HepG2 (cell line): Measurements from ENCODE around the gene LYZL2. TPM values are rescaled to one million over a fixed set of nuclear protein-coding genes. Genes with fewer than 3 reads are reported as not detected.
A peak's percentile ranks its signal among the peaks of the same experiment; 100 is the strongest.

Experiments
- CENPBD1 ChIP-seq: sonication (generic); formaldehyde crosslinking; IDR thresholded peaks from 2 replicates; pipeline ENCODE4 v1.8.0; 2022; ENCODE audit warnings: missing genetic modification reagents, low read depth, mild to moderate bottlenecking, borderline replicate concordance
- CREB1 ChIP-seq, 2 experiments: fragments of 450-650 bp in 1 of 2; IDR thresholded peaks; 2 replicates each; pipeline ENCODE4 v1.6.1; 2016 to 2017; ENCODE audit warnings: control low read depth in 1 of 2, mild to moderate bottlenecking in 1 of 2, missing compliant biosample characterization in 1 of 2, missing genetic modification characterization in 1 of 2
- GABPA ChIP-seq, 2 experiments: IDR thresholded peaks; 2 replicates each; pipeline ENCODE4 v1.6.1; 2011 to 2016; ENCODE audit warnings: low read depth in 2 of 2, low read length in 1 of 2, missing biosample characterization in 1 of 2, missing genetic modification characterization in 1 of 2
- GTF2F1 ChIP-seq: fragments of 150-350 bp; IDR thresholded peaks from 2 replicates; pipeline ENCODE4 v1.6.1; 2014; ENCODE audit warnings: low read length
- MBD4 ChIP-seq: IDR thresholded peaks from 2 replicates; pipeline ENCODE4 v1.6.1; 2012; ENCODE audit warnings: low read length, inconsistent platforms, borderline replicate concordance
- ONECUT2 ChIP-seq: sonication (generic); formaldehyde crosslinking; IDR thresholded peaks from 2 replicates; pipeline ENCODE4 v1.4.0; 2020; ENCODE audit warnings: missing genetic modification reagents
- ZNF142 ChIP-seq: sonication (generic); formaldehyde crosslinking; IDR thresholded peaks from 2 replicates; pipeline ENCODE4 v1.4.0; 2020; ENCODE audit warnings: missing genetic modification reagents
- ZNF512B ChIP-seq: sonication (generic); formaldehyde crosslinking; IDR thresholded peaks from 2 replicates; pipeline ENCODE4 v1.5.1; 2020; ENCODE audit warnings: missing genetic modification reagents, mild to moderate bottlenecking, borderline replicate concordance
- ZNF841 ChIP-seq: sonication (generic); formaldehyde crosslinking; IDR thresholded peaks from 2 replicates; pipeline ENCODE4 v1.8.1; 2023; ENCODE audit warnings: missing genetic modification reagents, borderline replicate concordance
- polyA plus RNA-seq, 8 experiments: library from polyadenylated mRNA; depleted of rRNA in 3 of 8; stranded (reverse) in 7 of 8; unstranded in 1 of 8; fragments of >200 nt; fragmentation: Illumina TruSeq in 4 of 8; extraction: Trizol in 4 of 8; gene quantifications; 2 replicates each; pipeline versions ENCODE4 v1.2.1 to v1.2.3, GENCODE V29; 2011 to 2016; ENCODE audit warnings: low read depth in 4 of 8, missing spikeins in 1 of 8, mixed read lengths in 1 of 8; ENCODE audit not compliant: insufficient read depth in 1 of 8
- total RNA-seq, 5 experiments: library from RNA; depleted of rRNA; stranded (reverse); fragments of >200 nt; fragmentation: Illumina TruSeq; extraction: Trizol; gene quantifications; 2 replicates each; pipeline ENCODE4 v1.2.3, GENCODE V29; 2016; ENCODE audit warnings: low read depth in 1 of 5
- TF ChIP-seq, protein P1 (sequence below): sonication (generic); formaldehyde crosslinking; conservative IDR thresholded peaks from 2 replicates; pipeline ENCODE4 v1.4.0; 2020; ENCODE audit warnings: mild to moderate bottlenecking, missing genetic modification reagents, moderate library complexity
- TF ChIP-seq, protein P2 (sequence below): IDR thresholded peaks from 2 replicates; pipeline ENCODE4 v1.6.1; 2016; ENCODE audit warnings: control low read depth

The LYZL2 gene
- total and polyA plus RNA-seq, 2 of the 13 experiments (the other 11 are each of a cell fraction or from before 2014, with no cell fraction given): 0.20 to 0.63 TPM

DNA sequence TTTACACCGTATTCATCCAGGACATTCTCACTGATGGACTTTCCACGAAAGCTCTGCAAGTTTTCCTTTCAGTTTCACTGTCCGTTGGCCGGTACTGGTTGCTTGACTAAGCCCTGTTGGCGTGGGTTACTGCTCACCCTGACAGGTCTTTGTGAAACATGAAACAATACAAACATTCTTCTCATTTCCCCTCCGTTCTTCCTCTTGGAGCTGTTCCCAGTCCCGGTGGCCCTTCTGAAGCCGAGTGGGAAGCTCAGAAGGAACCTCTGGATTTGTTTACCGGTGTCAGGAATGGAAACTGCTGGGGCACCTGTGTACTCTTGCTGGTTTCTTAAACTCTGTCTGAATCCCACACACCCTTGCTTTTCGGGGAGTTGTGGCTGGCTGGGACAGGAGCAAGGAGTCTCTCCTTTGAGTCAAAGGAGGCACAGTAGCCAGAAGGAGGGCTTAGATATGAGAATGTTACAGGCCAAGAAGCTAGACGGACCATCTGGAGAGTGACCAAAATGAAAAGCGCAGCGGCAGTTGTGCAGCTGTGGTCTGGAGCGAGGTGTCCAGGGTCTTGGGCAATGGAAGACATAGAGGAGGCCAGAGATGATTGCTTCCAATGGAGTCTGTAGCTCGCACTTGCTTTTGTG is 45.7 kb downstream of the LYZL2 start (continued):
- TF ChIP-seq ZNF142 (CRISPR knock-in tag): no peak
- TF ChIP-seq GABPA (IDR thresholded peaks at IDR 0.05; ENCODE audit: low read depth, low read length): no peak
- TF ChIP-seq GABPA (CRISPR knock-in tag; IDR thresholded peaks at IDR 0.05; ENCODE audit: low read depth): no peak
- TF ChIP-seq ONECUT2 (CRISPR knock-in tag): no peak
- TF ChIP-seq, protein P1, sequence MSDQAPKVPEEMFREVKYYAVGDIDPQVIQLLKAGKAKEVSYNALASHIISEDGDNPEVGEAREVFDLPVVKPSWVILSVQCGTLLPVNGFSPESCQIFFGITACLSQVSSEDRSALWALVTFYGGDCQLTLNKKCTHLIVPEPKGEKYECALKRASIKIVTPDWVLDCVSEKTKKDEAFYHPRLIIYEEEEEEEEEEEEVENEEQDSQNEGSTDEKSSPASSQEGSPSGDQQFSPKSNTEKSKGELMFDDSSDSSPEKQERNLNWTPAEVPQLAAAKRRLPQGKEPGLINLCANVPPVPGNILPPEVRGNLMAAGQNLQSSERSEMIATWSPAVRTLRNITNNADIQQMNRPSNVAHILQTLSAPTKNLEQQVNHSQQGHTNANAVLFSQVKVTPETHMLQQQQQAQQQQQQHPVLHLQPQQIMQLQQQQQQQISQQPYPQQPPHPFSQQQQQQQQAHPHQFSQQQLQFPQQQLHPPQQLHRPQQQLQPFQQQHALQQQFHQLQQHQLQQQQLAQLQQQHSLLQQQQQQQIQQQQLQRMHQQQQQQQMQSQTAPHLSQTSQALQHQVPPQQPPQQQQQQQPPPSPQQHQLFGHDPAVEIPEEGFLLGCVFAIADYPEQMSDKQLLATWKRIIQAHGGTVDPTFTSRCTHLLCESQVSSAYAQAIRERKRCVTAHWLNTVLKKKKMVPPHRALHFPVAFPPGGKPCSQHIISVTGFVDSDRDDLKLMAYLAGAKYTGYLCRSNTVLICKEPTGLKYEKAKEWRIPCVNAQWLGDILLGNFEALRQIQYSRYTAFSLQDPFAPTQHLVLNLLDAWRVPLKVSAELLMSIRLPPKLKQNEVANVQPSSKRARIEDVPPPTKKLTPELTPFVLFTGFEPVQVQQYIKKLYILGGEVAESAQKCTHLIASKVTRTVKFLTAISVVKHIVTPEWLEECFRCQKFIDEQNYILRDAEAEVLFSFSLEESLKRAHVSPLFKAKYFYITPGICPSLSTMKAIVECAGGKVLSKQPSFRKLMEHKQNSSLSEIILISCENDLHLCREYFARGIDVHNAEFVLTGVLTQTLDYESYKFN: peak; percentile 43; the same call in 1 of the 2 replicates
- no peak for TF ChIP-seq CREB1 (IDR thresholded peaks at IDR 0.05)
- TF ChIP-seq CREB1 (CRISPR knock-in tag; IDR thresholded peaks at IDR 0.05): no peak
- no peak for TF ChIP-seq ZNF841
- TF ChIP-seq, protein P2, sequence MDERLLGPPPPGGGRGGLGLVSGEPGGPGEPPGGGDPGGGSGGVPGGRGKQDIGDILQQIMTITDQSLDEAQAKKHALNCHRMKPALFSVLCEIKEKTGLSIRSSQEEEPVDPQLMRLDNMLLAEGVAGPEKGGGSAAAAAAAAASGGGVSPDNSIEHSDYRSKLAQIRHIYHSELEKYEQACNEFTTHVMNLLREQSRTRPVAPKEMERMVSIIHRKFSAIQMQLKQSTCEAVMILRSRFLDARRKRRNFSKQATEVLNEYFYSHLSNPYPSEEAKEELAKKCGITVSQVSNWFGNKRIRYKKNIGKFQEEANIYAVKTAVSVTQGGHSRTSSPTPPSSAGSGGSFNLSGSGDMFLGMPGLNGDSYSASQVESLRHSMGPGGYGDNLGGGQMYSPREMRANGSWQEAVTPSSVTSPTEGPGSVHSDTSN: no peak
- TF ChIP-seq CENPBD1 (CRISPR knock-in tag): no peak
- no peak for TF ChIP-seq GTF2F1
- TF ChIP-seq MBD4: no peak
- TF ChIP-seq ZNF512B: no peak
